Upper lobe of left lung (tissue), 4 donors: ENCODE data around the gene SCARB2.

Source experiments
- EP300 ChIP-seq, 4 donors: sonication (generic); formaldehyde crosslinking; IDR thresholded peaks; one replicate each; pipeline ENCODE4 v1.5.1; 2017; ENCODE audit warnings: antibody characterized with exemption in 4 of 4, control low read depth in 2 of 4
- POLR2A ChIP-seq, 4 donors: fragments of 450-650 bp; IDR thresholded peaks; one replicate each; pipeline ENCODE4 v1.5.1; 2016 to 2017; ENCODE audit warnings: antibody characterized with exemption in 4 of 4, mild to moderate bottlenecking in 2 of 4
- POLR2AphosphoS5 ChIP-seq, 2 donors: sonication (generic); formaldehyde crosslinking; IDR thresholded peaks; one replicate each; pipeline ENCODE4 v1.5.1; 2017; ENCODE audit warnings: antibody characterized with exemption in 2 of 2
- TF ChIP-seq, protein P1 (sequence below), 6 experiments: fragments of 450-650 bp in 4 of 6; fragments of 200-600 bp in 2 of 6; sonication (generic) in 2 of 6; IDR thresholded peaks; one replicate each; pipeline ENCODE4 v1.5.1; 2016 to 2019; ENCODE audit warnings: antibody characterized with exemption in 6 of 6

DNA sequence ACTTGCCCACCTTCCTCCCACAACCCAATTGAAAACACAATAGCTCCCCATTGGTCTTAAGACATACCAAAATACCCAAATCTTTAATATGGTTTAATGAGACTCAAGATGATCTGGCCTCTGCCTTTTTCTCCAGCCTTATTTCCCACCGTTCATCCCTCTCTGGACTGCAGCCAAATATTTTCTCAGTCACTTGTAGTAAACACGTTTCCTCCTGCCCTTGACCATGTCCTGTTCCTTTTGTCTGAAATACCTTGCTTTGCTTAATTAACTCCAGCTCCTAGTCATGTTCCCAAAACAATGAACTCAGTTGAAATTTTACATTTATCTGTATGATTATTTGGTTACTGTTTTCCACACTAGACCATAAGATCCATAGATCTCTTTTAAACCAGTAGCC, 57.0 kb downstream of the SCARB2 start:
- TF ChIP-seq, protein P1, sequence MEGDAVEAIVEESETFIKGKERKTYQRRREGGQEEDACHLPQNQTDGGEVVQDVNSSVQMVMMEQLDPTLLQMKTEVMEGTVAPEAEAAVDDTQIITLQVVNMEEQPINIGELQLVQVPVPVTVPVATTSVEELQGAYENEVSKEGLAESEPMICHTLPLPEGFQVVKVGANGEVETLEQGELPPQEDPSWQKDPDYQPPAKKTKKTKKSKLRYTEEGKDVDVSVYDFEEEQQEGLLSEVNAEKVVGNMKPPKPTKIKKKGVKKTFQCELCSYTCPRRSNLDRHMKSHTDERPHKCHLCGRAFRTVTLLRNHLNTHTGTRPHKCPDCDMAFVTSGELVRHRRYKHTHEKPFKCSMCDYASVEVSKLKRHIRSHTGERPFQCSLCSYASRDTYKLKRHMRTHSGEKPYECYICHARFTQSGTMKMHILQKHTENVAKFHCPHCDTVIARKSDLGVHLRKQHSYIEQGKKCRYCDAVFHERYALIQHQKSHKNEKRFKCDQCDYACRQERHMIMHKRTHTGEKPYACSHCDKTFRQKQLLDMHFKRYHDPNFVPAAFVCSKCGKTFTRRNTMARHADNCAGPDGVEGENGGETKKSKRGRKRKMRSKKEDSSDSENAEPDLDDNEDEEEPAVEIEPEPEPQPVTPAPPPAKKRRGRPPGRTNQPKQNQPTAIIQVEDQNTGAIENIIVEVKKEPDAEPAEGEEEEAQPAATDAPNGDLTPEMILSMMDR (IDR thresholded peaks at IDR 0.05), result no peak
- no peak for TF ChIP-seq POLR2A (IDR thresholded peaks at IDR 0.05)
- no peak for TF ChIP-seq EP300 (IDR thresholded peaks at IDR 0.05)
- no peak for TF ChIP-seq POLR2AphosphoS5 (IDR thresholded peaks at IDR 0.05)
